ENCODE measurements around the gene RGMB.

GRCh38 chr5:98780390-98780789 lies 6.9 kb downstream of the RGMB start:
- TF ChIP-seq CTCF (tag by site-specific recombination; IDR thresholded peaks at IDR 0.05) (no peak), ZNF24 (tag by site-specific recombination; IDR thresholded peaks at IDR 0.05) (no peak), ZNF423 (tag by site-specific recombination; IDR thresholded peaks at IDR 0.05) (no peak)

All from HEK293 (cell line).